ENCODE measurements around the gene IFNLR1.

The IFNLR1 gene

GRCh38 chr1:24175033-24175755 lies 11.9 kb downstream of the IFNLR1 start:
- no peak for DNase-seq (ENCODE audit: low read depth)

- no peak for DNase-seq (ENCODE audit: low read depth)
Measured at GRCh38 chr1:24173638-24174575, 13.2 kb downstream of the IFNLR1 start.

- no peak for DNase-seq (ENCODE audit: low read depth)
Measured at GRCh38 chr1:24172598-24172997, 14.5 kb downstream of the IFNLR1 start.

- no peak for DNase-seq (ENCODE audit: low read depth)
Measured at GRCh38 chr1:24169286-24169685, 17.8 kb downstream of the IFNLR1 start.

GRCh38 chr1:24168245-24168644 lies 18.8 kb downstream of the IFNLR1 start:
- no peak for DNase-seq (ENCODE audit: low read depth)

- DNase-seq (ENCODE audit: low read depth): no peak
Measured at GRCh38 chr1:24167008-24167407, 20.1 kb downstream of the IFNLR1 start.

GRCh38 chr1:24165500-24165899 lies 21.6 kb downstream of the IFNLR1 start:
- no peak for DNase-seq (ENCODE audit: low read depth)

GRCh38 chr1:24164004-24164403 lies 23.1 kb downstream of the IFNLR1 start:
- DNase-seq (ENCODE audit: low read depth): no peak

GRCh38 chr1:24162201-24162600 lies 24.9 kb downstream of the IFNLR1 start:
- DNase-seq (ENCODE audit: low read depth): no peak

GRCh38 chr1:24161270-24161669 lies 25.8 kb downstream of the IFNLR1 start:
- no peak for DNase-seq (ENCODE audit: low read depth)

- DNase-seq (ENCODE audit: low read depth): no peak
Measured at GRCh38 chr1:24159366-24159765, 27.7 kb downstream of the IFNLR1 start.

- peak; percentile 15 for DNase-seq (ENCODE audit: low read depth)
Measured at GRCh38 chr1:24157918-24158481, 29.1 kb downstream of the IFNLR1 start.

GRCh38 chr1:24156542-24157260 lies 30.4 kb downstream of the IFNLR1 start:
- DNase-seq (ENCODE audit: low read depth): no peak

- no peak for DNase-seq (ENCODE audit: low read depth)
Measured at GRCh38 chr1:24155011-24155782, 31.9 kb downstream of the IFNLR1 start.

- no peak for DNase-seq (ENCODE audit: low read depth)
Measured at GRCh38 chr1:24154215-24154614, 32.9 kb downstream of the IFNLR1 start.

GRCh38 chr1:24152631-24153494 lies 34.2 kb downstream of the IFNLR1 start:
- DNase-seq (ENCODE audit: low read depth): no peak

GRCh38 chr1:24151175-24151533 lies 35.9 kb downstream of the IFNLR1 start:
- no peak for DNase-seq (ENCODE audit: low read depth)

GRCh38 chr1:24150234-24151174 lies 36.6 kb downstream of the IFNLR1 start:
- DNase-seq (ENCODE audit: low read depth): peak; percentile 74

GRCh38 chr1:24149866-24150233 lies 37.2 kb downstream of the IFNLR1 start:
- DNase-seq (ENCODE audit: low read depth): peak; percentile 76
